Stimulated activated CD4-positive, alpha-beta T cell treated with anti-CD3 and anti-CD28 coated beads, Interleukin-12 subunit alpha, Interleukin-12 subunit beta, amount 100 ng/mL, for 4 hours (primary cell): ENCODE results near the gene ERI2.

Experiments
- DNase-seq: peaks from one replicate; pipeline ENCODE4 v3.0.0-alpha.2; 2020

ERI2 gene, protein sequence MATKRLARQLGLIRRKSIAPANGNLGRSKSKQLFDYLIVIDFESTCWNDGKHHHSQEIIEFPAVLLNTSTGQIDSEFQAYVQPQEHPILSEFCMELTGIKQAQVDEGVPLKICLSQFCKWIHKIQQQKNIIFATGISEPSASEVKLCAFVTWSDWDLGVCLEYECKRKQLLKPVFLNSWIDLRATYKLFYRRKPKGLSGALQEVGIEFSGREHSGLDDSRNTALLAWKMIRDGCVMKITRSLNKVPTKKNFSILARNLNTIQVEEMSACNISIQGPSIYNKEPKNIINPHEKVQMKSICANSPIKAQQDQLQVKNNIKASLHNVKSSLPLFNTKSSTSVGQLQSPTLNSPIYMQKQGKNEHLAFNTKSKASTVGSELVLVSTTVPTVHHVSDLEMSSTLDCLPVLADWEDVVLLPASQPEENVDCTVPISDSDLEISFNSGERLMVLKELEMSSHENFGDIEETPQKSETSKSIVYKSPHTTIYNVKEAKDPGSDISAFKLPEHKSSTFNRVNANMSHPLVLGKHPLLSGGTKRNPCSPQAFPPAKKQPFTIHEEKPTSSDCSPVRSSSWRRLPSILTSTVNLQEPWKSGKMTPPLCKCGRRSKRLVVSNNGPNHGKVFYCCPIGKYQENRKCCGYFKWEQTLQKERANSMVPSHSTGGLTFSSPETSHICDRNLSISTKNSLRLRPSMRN

DNA sequence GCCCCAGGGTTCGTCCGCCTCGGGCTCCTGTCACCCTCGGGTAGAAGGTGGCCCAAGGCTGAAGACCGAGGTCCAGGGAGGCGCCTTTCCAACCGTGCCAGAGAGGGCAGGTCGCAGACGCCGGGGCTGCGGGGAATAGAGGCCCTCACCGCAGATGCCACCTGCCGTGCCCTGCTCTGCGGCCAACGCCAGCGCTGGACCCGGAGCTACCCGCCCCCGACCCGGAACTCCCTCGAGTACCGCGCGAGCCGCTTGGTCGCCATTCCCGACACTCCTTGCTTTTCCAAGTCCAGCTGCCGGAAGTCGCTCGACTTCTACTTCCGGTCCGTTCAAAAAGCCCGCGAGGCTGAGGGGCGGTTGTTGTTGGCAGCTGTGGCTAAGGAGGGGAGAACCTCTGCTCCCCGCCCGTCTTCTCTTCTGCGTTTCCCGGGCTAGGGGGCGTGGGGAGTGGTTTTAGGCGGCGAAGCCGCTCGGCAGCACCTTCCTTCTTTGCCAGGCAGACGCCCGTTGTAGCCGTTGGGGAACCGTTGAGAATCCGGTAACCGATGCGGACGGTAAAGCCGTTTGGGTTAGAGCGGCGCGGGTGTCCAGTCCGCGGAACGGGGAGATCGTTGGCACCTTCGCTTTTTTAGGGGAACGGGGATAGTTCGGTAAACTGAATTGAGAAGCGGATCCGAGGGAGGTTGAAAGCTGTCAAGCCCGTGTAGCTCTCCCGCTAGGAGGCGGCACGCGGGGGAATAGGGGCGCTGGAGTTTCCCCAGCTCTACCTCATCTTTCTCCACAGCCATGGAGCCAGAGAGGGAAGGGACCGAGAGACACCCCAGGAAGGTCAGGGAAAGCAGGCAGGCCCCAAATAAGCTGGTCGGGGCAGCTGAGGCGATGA is at the start of gene ERI2, which contains the start of gene REXO5:
Gene ERI2 (minus strand): TSS at position 305 of the 883 bp plus-strand sequence. CDS start 42 bp downstream, at position 263.
Gene REXO5 (plus strand): TSS at position 360 of the 883 bp plus-strand sequence. CDS start 427 bp downstream, at position 787.
- DNase-seq, result peak; percentile 69

DNA sequence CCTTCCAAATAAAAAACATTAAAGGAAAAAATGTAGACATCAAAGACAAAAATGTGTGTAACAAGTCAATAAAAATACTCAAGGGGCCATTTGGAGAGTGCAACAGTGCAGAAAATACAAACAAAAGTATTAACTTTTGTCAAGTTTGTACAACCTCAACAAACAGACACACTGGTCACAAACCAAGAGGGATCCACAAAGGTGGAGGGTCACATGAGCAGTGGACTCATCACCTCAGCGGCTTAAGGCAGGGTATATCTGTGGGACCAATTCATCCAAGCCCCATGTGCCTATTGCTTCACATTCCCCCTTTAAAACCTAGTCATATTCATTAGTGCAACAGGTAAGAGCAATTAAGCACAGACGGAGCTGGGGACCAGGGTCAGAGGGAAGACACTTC is 48.7 kb upstream of the ERI2 start:
- DNase-seq, result no peak

DNA sequence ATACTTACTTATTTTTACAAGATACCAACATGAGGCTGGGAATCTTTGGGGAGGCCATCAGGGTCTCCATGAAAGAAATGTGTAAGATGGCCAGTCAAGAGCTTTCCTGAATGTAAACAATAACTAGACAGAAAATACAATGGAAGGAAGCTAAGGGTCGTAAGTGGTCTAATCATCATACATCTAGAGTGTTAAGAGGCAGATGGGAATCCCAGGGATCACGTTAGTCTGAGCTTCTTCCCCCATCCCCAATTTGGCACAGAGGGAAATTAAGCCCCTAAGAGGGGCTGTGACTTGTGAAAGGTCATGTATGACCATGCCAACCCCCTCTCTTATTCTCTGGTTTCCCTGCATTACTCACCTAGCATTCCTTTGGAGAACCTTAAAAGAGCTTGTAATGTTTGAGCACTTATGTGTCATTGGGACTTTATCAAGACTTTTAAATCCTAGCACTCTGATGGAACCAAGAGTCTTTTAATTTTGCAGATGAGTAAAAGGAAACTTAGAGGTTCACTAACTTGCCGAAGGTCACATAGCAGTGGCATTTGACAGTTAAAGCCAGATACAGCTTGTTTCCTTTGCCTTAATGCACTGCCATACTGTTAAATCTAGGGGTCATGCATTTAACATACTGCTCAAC is 47.8 kb upstream of the ERI2 start:
- DNase-seq, result no peak

DNA sequence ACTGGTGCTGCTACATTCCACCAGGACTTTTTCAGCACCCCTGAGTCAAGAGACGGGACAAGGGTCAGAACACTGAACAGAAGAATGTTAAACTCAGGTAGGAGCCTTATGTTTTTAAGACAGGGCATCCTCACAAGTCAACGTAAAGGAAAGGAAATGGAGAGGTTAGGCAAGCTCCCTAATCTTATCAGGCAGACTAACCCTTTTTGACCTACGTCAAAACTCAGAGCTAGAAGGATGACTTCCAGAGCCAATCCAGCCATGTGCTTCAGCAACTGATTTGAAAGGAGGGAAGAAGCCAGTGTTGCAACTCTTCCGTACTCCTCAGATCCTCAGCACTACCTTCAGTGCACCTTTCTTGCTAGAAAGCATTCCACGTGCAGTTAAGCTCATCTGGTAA is 46.9 kb upstream of the ERI2 start:
- DNase-seq, result no peak

DNA sequence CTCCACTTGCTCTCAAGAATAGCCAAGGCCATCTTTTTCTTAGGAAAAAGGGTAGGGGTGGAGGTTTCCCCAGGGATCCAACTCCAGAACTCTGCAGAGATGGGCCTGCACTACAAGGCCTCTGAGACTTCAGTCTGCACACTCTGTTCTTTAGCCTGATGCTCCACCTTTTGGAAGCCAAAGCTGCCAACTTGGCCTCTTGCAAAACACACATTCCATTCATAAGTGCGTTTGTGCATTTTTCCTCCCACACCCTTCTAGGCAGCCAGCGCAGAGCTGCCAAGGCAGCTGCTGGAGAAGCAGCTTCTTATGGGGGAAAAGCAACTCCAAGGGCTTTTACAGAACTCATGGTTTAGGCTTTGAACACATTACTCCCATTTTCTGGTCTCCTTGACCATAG is 45.3 kb upstream of the ERI2 start:
- DNase-seq, result no peak

DNA sequence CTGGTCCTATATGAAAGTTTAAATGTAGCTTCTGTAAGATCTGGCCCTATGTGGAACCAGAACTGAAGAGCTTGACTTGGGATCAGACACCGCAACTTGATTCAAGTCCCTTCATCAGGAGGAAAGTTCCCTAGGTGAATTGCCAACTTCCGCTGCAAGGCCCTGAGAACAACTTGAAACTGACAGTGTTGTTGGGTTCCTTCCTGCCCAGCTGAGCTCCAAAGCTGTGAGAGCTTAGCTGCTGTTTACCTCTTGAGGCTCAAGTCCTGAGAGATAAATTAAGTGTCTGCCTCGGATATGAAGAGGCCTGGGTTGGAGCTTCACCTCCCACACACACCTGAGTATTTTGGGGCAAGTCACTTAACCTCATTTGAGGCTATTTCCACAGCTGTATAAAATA is 44.7 kb upstream of the ERI2 start:
- no peak for DNase-seq

DNA sequence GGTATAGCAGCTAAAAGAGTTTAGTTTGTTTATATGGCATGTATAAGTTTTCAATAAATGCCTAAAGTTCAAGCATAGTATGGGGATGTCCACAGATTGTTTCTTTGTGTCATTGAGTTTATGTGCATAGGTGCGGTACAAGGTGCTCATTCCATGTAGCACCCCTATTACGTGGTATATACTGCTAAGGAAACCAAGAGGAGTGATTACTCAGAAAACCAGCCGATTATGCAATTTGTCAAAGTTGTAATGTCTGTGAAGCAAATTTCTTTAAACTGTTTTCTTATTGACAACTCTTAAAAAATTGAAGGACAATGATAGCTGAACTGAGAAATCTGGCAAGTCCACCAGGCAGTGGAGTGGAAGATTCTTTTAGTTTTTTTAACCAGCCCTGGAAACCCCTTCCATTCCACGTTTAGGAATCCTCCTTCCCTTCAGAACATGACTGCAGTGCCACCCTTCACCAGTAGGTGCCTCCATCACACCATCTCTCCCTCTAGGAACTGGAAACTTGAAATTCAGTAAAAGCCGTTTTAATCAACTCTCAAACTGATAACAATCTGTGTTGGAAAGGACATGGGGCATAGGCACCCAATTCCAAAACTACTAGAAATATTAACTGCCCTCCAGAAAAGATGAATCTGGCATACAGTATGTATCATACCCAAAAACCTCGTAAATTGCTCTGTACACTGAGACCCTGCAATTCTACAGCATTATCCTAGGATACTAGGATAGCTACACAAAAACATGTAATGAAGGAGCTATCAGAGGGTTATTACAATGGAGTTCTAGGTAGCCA is 43.5 kb upstream of the ERI2 start:
- DNase-seq, result peak; percentile 64

DNA sequence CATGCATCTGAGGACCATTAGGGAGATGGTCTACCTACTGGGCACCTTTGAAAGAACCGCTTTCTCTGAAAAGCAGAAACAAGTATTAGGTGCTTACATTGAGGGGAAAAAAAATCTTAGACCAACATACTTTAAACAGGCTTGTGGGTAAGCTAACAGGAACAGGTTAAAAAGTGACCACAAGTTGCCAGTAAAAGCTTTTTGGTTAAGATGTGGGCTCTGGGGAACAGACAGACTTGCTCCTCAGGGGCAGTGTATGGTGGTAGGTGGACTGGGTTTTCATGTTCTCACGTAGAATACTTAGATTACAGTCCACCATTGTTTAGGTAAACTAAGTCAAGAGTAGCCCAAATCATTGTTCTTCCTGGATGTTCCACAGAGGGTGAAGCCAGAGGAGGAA is 41.3 kb upstream of the ERI2 start:
- DNase-seq, result no peak

DNA sequence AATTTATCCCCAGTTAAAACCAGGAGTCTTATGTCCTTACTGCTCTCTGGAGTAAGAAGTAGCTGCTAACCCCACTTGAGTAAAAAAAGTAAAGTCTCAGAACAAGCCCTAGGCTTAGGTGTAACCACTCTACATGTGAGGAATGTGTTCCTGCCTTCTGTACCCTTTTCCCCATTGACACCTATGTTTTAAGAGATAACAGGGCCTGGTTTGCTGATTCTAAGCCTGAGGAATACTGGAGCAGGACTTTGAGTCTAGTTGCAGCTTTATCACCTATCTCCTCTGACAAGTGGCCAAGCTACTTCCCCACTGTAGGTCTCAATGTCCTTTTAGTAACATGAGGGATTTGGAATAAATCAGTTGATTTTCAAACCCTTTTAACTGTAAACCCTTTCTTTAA is 40.3 kb upstream of the ERI2 start:
- DNase-seq, result no peak

DNA sequence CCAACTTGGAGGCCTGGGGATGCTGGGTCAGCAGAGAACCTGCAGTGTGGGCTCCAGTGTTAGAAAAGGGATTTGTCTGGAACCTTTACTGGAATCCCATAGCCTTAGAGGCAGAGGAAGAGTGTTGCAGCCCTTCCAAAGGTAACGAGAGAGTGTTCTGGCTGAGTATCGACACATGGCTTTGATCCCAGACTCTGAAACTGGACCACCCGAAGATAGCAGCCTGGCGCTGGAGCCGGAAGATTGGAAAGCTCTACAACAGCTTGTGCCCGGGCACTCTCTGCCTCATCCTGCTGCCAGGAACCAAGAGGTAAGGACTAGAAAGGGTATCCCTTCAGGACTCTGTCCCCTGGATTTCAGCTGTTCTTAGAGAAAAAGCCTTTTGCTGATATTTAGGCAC is 39.8 kb upstream of the ERI2 start:
- no peak for DNase-seq

DNA sequence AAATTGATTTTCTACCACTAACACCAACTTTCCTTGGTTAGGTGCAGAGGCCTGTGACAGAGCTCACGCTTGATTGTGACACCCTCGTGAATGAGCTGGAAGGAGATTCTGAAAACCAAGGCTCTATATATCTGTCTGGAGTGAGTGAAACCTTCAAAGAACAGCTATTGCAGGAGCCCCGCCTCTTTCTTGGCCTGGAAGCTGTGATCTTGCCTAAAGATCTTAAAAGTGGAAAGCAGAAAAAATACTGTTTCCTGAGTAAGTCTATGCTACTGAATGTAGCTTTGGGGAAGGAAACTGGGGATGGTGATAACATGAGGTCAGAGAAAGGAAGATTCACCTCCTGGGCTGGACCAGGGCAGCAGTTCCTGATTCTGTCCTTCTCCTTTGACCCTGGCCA is 38.3 kb upstream of the ERI2 start:
- DNase-seq, result no peak

DNA sequence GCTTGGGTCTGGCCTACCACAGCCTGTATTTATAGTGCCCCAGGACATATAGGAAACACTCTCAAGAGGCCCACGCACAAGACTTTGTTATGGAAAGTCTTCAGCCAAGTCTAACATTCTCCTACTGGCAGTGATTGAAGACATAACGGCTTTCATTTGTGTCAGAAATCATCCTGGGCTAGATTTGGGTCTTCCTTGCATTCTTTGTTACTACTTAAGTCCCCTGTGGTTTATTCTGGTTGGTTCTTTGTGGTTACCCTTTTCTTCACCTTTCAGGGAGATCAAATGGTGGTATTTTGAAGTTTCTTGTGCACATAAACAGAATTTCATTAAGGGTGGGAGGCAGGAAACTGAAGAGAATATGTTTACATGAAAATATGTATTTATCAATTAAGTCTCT is 37.8 kb upstream of the ERI2 start:
- no peak for DNase-seq

DNA sequence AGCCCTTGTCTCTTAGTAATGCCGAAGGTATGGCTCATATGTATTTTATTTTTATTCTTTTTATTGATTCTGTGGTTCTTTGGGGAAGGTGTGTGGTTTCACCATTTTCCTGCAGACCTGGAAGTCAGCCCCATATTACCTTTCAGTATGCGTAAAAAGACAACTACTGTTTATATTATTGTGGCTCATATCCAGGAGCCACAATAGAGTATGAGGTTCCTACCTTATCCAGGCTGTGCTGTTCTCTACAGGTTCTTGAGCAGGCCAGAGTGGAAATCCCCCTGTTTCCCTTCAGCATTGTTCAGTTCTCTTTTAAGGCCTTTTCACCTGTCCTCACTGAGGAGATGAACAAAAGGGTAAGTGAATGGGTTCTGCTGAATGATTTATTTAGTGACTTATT is 33.2 kb upstream of the ERI2 start:
- no peak for DNase-seq

DNA sequence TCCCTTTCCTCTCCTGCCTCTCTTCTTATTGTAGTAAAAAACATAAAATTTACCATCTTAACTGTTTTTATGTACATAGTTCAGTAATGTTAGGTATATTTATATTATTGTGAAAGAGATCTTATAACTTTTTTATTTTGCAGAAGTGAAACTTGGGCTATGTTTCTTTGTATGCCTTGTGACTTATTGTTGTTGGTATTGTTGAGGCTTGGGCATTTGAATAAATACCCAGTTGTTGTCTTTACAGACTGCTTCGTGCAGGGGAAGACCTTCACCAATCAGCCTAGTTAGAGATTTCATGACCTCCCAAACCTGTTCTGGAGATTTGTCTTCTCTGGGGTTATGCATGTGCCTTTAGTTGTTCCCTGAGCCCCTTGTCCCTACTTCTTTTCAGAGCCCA is 32.0 kb upstream of the ERI2 start:
- DNase-seq, result no peak

DNA sequence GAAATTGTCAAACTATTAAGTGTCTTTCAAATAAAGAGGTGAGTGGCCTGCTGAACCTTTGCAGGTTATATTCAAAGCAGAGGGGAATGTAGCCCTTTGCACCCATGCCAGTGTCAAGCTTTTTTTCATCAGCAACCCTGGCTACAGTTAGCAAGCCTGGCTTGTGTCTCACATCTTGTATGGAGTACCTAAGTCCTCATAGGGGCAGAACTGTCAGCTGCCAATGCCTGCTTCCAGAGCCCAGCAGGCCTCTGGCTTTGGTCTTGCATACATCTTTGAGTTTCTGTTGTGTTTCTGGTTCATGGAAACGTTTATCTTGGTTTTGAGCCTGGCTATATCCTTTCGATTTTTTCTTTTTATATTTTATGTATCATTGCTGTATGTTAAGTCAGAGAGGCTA is 26.8 kb upstream of the ERI2 start:
- no peak for DNase-seq

DNA sequence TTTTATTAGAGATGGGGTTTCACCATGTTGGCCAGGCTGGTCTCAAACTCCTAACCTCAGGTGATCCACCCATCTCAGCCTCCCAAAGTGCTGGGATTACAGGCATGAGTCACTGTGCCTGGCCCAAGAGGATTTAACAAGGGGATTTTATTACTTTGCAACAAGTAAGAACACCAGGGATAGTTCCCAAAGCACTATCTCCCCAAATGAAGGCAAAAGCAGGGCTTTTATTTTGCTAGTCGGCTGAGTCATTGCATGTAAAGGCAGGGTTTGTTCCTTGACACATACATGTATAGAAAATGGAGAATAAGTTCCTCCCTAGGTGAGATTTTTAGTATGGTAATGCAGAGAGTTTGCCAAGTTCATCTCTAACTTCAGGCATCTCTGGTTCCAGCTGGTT is 24.1 kb upstream of the ERI2 start:
- no peak for DNase-seq

DNA sequence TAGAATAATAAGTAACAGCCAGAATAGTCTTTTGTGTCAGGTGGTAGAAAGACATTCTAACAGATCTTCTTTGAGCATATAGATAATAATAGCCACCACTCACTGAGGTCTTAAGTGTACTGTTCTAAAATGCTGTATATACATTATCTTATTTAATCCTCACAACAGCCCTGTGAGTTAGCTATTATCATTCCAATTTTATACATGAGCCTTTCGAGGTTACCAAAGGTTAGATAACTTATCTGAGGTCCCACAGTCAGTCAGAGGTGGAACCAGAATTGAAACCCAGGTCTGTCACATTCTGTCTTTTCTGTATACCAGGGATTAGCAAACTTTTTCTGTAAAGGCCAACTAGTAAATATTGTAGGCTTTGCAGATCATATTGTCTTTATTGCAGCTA is 23.3 kb upstream of the ERI2 start:
- no peak for DNase-seq

DNA sequence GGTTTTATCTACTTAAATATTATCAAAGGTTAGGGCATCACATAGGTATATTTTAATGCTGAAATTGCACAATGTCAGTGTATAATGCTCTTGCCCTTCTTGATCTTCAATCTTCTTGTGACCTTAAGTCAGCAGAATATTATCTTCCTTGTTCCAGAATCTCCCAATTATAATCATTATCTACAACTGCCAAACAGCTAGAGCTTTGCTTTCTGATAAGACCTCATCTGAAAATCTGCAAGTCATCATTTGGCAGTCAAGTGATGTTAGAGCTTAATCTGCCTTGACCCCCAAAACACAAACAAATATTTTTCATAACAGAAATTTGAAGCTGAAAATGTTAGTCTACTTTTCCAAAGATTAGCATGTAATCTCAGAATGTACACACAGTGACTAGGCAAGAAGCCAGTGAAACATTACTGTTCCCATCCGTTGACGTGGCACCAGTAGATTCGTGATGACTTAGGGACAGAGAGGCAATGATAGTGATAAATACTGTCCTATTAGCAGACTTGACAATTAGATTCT is 19.8 kb upstream of the ERI2 start:
- no peak for DNase-seq

DNA sequence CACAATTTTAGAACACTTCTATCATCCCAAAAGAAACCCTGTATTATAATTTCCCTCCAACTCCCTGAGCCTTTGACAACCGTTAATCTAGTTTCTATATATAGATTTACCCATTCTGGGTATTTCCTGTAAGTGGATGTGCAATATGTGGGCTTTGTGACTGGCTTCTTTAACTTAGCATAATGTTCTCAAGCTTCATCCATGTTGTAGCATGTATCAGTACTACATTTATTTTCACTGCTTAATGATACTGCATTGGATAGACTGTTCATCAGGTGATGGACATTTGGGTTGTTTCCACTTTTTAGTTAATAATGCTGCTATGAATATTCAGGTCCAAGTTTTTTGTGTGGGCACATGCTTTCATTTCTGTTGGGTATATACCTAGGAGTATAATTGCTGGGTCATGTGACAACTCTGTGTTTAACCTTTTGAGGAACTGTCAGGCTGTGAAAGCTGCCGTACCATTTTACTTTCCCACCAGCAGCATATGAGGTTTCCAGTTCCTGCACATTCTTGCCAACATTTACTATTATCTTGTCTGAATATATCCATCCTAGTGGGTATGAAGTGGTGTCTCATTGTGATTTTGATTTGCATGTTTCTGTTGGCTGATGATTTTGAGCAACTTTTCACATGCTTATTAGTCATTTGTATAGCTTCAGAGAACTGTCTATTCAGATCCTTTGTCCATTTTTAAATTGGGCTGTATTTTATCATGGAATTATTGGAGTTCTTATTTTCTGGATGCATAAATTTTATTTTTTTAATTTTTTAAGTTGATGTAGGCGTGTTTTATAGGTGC is 16.5 kb upstream of the ERI2 start:
- no peak for DNase-seq

DNA sequence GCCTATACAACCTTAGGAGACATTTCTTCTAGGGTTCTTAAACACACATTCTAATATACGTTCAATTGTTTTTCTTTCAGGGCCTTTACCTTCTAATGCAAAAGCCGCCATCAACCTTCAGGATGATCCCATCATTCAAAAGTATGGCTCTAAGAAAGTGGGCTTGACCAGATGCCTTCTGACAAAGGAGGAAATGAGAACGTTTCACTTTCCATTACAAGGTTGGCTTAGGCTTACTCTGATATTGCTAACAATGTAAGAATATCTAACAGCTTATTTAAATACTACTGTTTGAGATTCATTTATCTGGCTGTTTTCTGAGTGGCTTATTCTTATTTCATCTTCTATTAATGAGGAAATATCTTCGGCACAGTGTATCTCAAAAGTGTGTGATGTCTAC is 15.4 kb upstream of the ERI2 start:
- DNase-seq, result no peak
